Karpas-422 (cell line): ENCODE data around the gene RGS19. TPM values are rescaled to one million over a fixed set of nuclear protein-coding genes. Genes with fewer than 3 reads are reported as not detected.
"Not testable (repeated sequence)": the region's sequence is repeated elsewhere in the genome, so short reads cannot be mapped to it uniquely, and the experiment has no call there.

ENCODE experiments used
- DNase-seq: peaks from one replicate; pipeline ENCODE4 v3.0.0-alpha.2; 2015
- H2AFZ ChIP-seq: fragments of 200-600 bp; sonication (generic); 2 replicates; pipeline ENCODE4 v1.6.1; 2014; ENCODE audit warnings: antibody characterized with exemption, low read length, mixed read lengths
- H3K27ac ChIP-seq: fragments of 200-600 bp; sonication (generic); 2 replicates; pipeline ENCODE4 v1.5.1; 2014; ENCODE audit warnings: mild to moderate bottlenecking, low read length, moderate library complexity
- H3K27me3 ChIP-seq: fragments of 200-600 bp; sonication (generic); 2 replicates; pipeline ENCODE4 v1.6.1; 2014; ENCODE audit warnings: low read length, mixed read lengths
- H3K36me3 ChIP-seq: fragments of 200-600 bp; sonication (generic); 2 replicates; pipeline ENCODE4 v1.6.1; 2014; ENCODE audit warnings: low read length, mixed read lengths; ENCODE audit not compliant: insufficient read depth
- H3K4me1 ChIP-seq: fragments of 200-600 bp; sonication (generic); 2 replicates; pipeline ENCODE4 v1.6.1; 2014; ENCODE audit warnings: mild to moderate bottlenecking, low read length, mixed read lengths
- H3K4me2 ChIP-seq: fragments of 200-600 bp; sonication (generic); 2 replicates; pipeline ENCODE4 v1.6.1; 2014; ENCODE audit warnings: low read length, low read depth, mild to moderate bottlenecking; ENCODE audit not compliant: poor library complexity, severe bottlenecking
- H3K4me3 ChIP-seq: fragments of 200-600 bp; sonication (generic); 2 replicates; pipeline ENCODE4 v1.5.1; 2014; ENCODE audit warnings: mild to moderate bottlenecking, antibody characterized with exemption, low read length, mixed read lengths
- H3K79me2 ChIP-seq: fragments of 200-600 bp; sonication (generic); 2 replicates; pipeline ENCODE4 v1.6.1; 2014; ENCODE audit warnings: mild to moderate bottlenecking, low read length, mixed read lengths
- H3K9ac ChIP-seq: fragments of 200-600 bp; sonication (generic); 2 replicates; pipeline ENCODE4 v1.6.0; 2014; ENCODE audit warnings: low read length
- H3K9me2 ChIP-seq: fragments of 200-600 bp; sonication (generic), shearing (Covaris generic); replicated peaks from 2 replicates; pipeline ENCODE4 v1.6.0; 2014; ENCODE audit warnings: mild to moderate bottlenecking, low read length, moderate library complexity; ENCODE audit not compliant: insufficient read depth
- H3K9me3 ChIP-seq: fragments of 300-700, 200-600 bp; sonication (generic); 2 replicates; pipeline ENCODE4 v1.6.1; 2014; ENCODE audit warnings: low read length, mixed read lengths
- H4K20me1 ChIP-seq: fragments of 200-600 bp; sonication (generic); 2 replicates; pipeline ENCODE4 v1.6.1; 2014; ENCODE audit warnings: mild to moderate bottlenecking, antibody characterized with exemption, low read length, low read depth; ENCODE audit not compliant: insufficient read depth
- total RNA-seq: library from RNA; depleted of rRNA; stranded (reverse); fragments of >200 nt; shearing (Covaris generic); gene quantifications from 2 replicates; pipeline ENCODE4 v1.2.3, GENCODE V29; 2014; ENCODE audit warnings: low replicate concordance

Gene RGS19
- total RNA-seq, 1 experiment from 2014 or later, result 172 TPM

- Histone ChIP-seq H3K36me3 (peaks cover 14% of the 10 kb centered on the region), H3K4me1 (peaks cover 27% of the 10 kb centered on the region), H3K4me3 (no peak overlapping the region), H3K4me2 (no peak overlapping the region), H3K27me3 (no peaks in the 10 kb centered on the region), H3K9ac (peak overlapping the region; percentile 29; the same call in 1 of the 2 replicates), H3K9me3 (no peaks in the 10 kb centered on the region), H3K79me2 (peaks cover 4% of the 10 kb centered on the region; the same call in 1 of the 2 replicates), H2AFZ (no peak overlapping the region), H3K27ac (0 out of 2 replicates have a peak overlapping the region, but pooled peaks have one; percentile 25), H4K20me1 (peaks cover 28% of the 10 kb centered on the region; the same call in 1 of the 2 replicates), H3K9me2 (no peaks in the 10 kb centered on the region)
- DNase-seq, result no peak
These were observed 13.1 kb upstream of the RGS19 start for GRCh38 chr20:64092258-64093012.

- H4K20me1 ChIP-seq, result peaks cover 28% of the 10 kb centered on the region; the same call in 1 of the 2 replicates
- DNase-seq, result no peak
- H3K4me2 ChIP-seq, result no peak overlapping the region
- 0 out of 2 replicates have a peak overlapping the region, but pooled peaks have one; percentile 25 for H3K27ac ChIP-seq
- H3K27me3 ChIP-seq, result no peaks in the 10 kb centered on the region
- 0 out of 2 replicates have a peak overlapping the region, but pooled peaks have one; percentile 29 for H3K9ac ChIP-seq
- peaks cover 15% of the 10 kb centered on the region for H3K36me3 ChIP-seq
- peaks cover 4% of the 10 kb centered on the region; the same call in 1 of the 2 replicates for H3K79me2 ChIP-seq
- peaks cover 1% of the 10 kb centered on the region; the same call in 1 of the 2 replicates for H3K9me3 ChIP-seq
- peaks cover 27% of the 10 kb centered on the region for H3K4me1 ChIP-seq
- no peak overlapping the region for H3K4me3 ChIP-seq
- H3K9me2 ChIP-seq, result no peaks in the 10 kb centered on the region
- H2AFZ ChIP-seq, result no peak overlapping the region
These were observed 12.5 kb upstream of the RGS19 start for GRCh38 chr20:64091770-64092169.

DNA sequence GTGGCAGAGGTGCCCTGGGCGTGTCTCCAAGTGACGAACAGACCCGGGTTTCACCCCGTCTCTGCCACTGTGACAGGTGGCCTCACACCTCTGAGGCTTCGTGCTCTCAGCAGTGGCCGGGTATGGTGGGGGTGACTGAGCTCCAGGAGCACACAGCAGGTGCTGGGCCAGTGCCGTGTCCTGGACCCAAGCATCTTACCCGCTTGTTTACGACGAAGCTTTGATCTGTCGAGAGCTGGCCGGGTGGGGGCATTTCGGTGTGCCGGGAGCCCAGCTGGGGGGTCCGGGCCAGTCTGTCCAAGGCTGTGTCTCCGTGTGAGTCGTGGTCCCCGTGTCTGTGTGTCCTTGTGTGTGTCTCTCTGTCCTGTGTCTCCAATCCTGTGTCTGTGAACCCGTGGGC, 12.0 kb upstream of the RGS19 start:
- Histone ChIP-seq H2AFZ (no peak overlapping the region), H3K9ac (no peak overlapping the region), H3K27me3 (no peaks in the 10 kb centered on the region), H3K79me2 (peaks cover 4% of the 10 kb centered on the region; the same call in 1 of the 2 replicates), H4K20me1 (peaks cover 28% of the 10 kb centered on the region; the same call in 1 of the 2 replicates), H3K9me2 (no peaks in the 10 kb centered on the region), H3K4me2 (no peak overlapping the region), H3K4me1 (peaks cover 27% of the 10 kb centered on the region), H3K27ac (no peak overlapping the region), H3K36me3 (peaks cover 15% of the 10 kb centered on the region), H3K9me3 (peaks cover 4% of the 10 kb centered on the region; the same call in 1 of the 2 replicates), H3K4me3 (no peak overlapping the region)
- no peak for DNase-seq

DNA sequence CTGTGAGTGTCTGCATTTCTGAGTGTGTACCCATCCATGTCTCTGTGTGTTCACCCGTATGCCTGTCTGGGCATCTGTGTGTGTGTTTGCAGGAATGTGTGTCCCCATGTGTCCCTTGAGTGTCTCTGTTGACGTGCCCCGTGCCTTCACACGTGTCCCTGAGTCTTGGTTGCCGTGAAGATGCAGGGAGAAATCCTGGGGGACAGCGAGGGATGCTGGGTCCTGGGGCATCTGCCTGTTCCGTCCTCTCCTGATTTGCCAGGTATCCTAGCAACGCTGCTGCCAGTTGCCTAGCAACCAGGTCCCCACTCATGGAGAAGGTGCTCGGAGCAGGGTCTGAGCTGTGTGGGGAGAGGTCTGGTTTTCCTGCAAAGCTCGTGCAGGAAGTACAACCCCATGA, 10.8 kb upstream of the RGS19 start:
- Histone ChIP-seq H3K36me3 (peaks cover 7% of the 10 kb centered on the region; the same call in 1 of the 2 replicates), H3K4me2 (no peak overlapping the region), H3K79me2 (peaks cover 4% of the 10 kb centered on the region; the same call in 1 of the 2 replicates), H3K4me3 (no peak overlapping the region), H3K9me3 (peaks cover 4% of the 10 kb centered on the region; the same call in 1 of the 2 replicates), H2AFZ (no peak overlapping the region), H4K20me1 (peaks cover 28% of the 10 kb centered on the region; the same call in 1 of the 2 replicates), H3K4me1 (peaks cover 27% of the 10 kb centered on the region), H3K9me2 (no peaks in the 10 kb centered on the region), H3K9ac (no peak overlapping the region), H3K27me3 (no peaks in the 10 kb centered on the region), H3K27ac (no peak overlapping the region)
- DNase-seq, result peak; percentile 67

GRCh38 chr20:64088586-64088985, 9.3 kb upstream of the RGS19 start:
- H3K36me3 ChIP-seq, DNase-seq, H3K27ac ChIP-seq, H3K9ac ChIP-seq, H3K4me2 ChIP-seq, H3K27me3 ChIP-seq, H2AFZ ChIP-seq, H3K9me3 ChIP-seq, H3K79me2 ChIP-seq, H3K9me2 ChIP-seq, H3K4me3 ChIP-seq: not testable (repeated sequence)
- H3K4me1 ChIP-seq, result peaks cover 27% of the 10 kb centered on the region
- H4K20me1 ChIP-seq, result peaks cover 28% of the 10 kb centered on the region; the same call in 1 of the 2 replicates

DNA sequence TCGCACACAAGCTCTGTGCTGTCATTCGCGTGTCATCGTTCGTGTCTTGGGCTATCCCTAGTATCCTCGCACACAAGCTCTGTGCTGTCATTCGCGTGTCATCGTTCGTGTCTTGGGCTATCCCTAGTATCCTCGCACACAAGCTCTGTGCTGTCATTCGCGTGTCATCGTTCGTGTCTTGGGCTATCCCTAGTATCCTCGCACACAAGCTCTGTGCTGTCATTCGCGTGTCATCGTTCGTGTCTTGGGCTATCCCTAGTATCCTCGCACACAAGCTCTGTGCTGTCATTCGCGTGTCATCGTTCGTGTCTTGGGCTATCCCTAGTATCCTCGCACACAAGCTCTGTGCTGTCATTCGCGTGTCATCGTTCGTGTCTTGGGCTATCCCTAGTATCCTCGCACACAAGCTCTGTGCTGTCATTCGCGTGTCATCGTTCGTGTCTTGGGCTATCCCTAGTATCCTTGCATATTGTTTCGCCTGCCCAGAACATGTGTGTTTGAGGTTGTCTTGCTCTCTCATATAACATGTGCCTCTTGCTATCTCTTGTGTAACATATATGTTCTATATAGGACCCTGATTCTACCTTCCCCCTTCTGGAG, 8.0 kb upstream of the RGS19 start:
- H4K20me1 ChIP-seq, result peaks cover 28% of the 10 kb centered on the region; the same call in 1 of the 2 replicates

DNA sequence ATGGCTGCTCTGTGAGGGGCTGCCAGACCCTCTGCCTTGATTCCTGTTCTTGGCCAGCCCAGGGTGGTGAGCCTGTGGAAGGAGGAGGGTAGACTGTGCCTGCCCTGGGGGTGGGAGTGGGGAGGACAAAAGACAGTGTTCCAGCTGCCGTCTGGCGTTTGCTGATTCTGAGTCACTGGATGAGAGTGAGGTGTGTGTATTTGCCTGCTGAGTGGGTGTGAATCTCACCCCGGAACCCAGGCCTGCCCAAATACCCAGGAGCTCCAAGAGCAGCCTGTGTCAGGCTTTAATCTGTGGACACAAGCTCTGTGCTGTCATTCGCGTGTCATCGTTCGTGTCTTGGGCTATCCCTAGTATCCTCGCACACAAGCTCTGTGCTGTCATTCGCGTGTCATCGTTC, 7.5 kb upstream of the RGS19 start:
- no peak overlapping the region for H3K9ac ChIP-seq
- H2AFZ ChIP-seq, result no peak overlapping the region
- peaks cover 28% of the 10 kb centered on the region; the same call in 1 of the 2 replicates for H4K20me1 ChIP-seq
- H3K9me3 ChIP-seq, result peaks cover 4% of the 10 kb centered on the region; the same call in 1 of the 2 replicates
- H3K36me3 ChIP-seq, result peaks cover 7% of the 10 kb centered on the region; the same call in 1 of the 2 replicates
- H3K9me2 ChIP-seq, result no peaks in the 10 kb centered on the region
- H3K4me2 ChIP-seq, result no peak overlapping the region
- H3K27ac ChIP-seq, result no peak overlapping the region
- peaks cover 33% of the 10 kb centered on the region for H3K4me1 ChIP-seq
- DNase-seq, result no peak
- peaks cover 7% of the 10 kb centered on the region; the same call in 1 of the 2 replicates for H3K79me2 ChIP-seq
- H3K27me3 ChIP-seq, result no peaks in the 10 kb centered on the region
- no peak overlapping the region for H3K4me3 ChIP-seq

More for the DNA sequence above, 8.0 kb upstream of the RGS19 start:
- DNase-seq, H3K9me3 ChIP-seq, H3K4me3 ChIP-seq, H3K27me3 ChIP-seq, H3K27ac ChIP-seq, H3K79me2 ChIP-seq, H3K9ac ChIP-seq, H3K36me3 ChIP-seq, H2AFZ ChIP-seq, H3K9me2 ChIP-seq, H3K4me2 ChIP-seq: not testable (repeated sequence)
- peaks cover 33% of the 10 kb centered on the region for H3K4me1 ChIP-seq

DNA sequence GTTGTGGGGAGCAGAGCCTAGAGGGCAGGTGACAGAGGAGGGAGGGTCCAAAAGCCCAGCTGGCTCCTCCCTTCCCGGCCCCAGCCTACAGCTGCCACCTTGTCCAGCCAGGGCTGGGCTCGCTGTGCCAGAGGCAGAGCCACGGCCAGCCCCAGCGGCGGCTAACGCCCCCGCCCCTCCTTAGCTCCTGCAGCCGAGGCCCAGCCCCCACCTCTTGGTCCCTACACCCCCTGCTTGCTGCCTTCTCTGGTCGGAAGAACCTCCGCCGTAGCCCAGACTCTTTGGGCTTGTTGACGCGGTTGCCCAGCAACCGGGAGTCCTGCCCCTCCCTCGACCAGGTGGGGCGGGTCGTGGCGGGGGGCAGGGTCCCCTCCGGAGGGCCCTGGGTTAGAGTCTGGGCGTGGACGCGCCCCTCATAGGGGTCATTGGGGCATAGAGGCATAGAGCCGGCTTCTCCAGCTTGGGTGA, 5.4 kb upstream of the RGS19 start:
- H3K79me2 ChIP-seq, result peaks cover 16% of the 10 kb centered on the region; the same call in 1 of the 2 replicates
- H3K27me3 ChIP-seq, result no peaks in the 10 kb centered on the region
- H3K9me3 ChIP-seq, result peaks cover 4% of the 10 kb centered on the region; the same call in 1 of the 2 replicates
- no peak overlapping the region for H3K9ac ChIP-seq
- peaks cover 7% of the 10 kb centered on the region; the same call in 1 of the 2 replicates for H3K36me3 ChIP-seq
- H3K4me3 ChIP-seq, result no peak overlapping the region
- no peaks in the 10 kb centered on the region for H3K9me2 ChIP-seq
- no peak overlapping the region for H3K27ac ChIP-seq
- no peak for DNase-seq
- no peak overlapping the region for H2AFZ ChIP-seq
- peaks cover 33% of the 10 kb centered on the region for H3K4me1 ChIP-seq
- peaks cover 21% of the 10 kb centered on the region; the same call in 1 of the 2 replicates for H4K20me1 ChIP-seq
- no peak overlapping the region for H3K4me2 ChIP-seq
